PC-3 (cell line): Measurements from ENCODE around the gene MICALL1.

Experiments used
- CTCF ChIP-seq: fragments of 300-600 bp; sonication (generic); conservative IDR thresholded peaks from 2 replicates; pipeline ENCODE4 v1.5.1; 2017; ENCODE audit warnings: antibody characterized with exemption, low read depth, mild to moderate bottlenecking, low read length
- EZH2 ChIP-seq: fragments of 300-600 bp; sonication (generic); IDR thresholded peaks from one replicate; pipeline ENCODE4 v1.6.1; 2017; ENCODE audit warnings: antibody characterized with exemption, mild to moderate bottlenecking, low read length; ENCODE audit not compliant: unreplicated experiment
- EZH2phosphoT487 ChIP-seq: fragments of 300-600 bp; sonication (generic); IDR thresholded peaks from 2 replicates; pipeline ENCODE4 v1.6.1; 2018; ENCODE audit warnings: mild to moderate bottlenecking, antibody characterized with exemption, low read length, borderline replicate concordance

GRCh38 chr22:37892566-37893335 lies 13.3 kb upstream of the MICALL1 start:
- TF ChIP-seq CTCF (no peak), EZH2phosphoT487 (no peak), EZH2 (no peak)
